Endodermal cell (in vitro differentiated cells): Measurements from ENCODE around the gene DBT. TPM values are rescaled to one million over a fixed set of nuclear protein-coding genes. Genes with fewer than 3 reads are reported as not detected.

Source experiments
- DNase-seq: peaks from one replicate; pipeline ENCODE4 v3.0.0-alpha.2; 2017
- H3K27ac ChIP-seq: 2 replicates; pipeline ENCODE4 v1.5.1; 2013; ENCODE audit warnings: mild to moderate bottlenecking, low read depth, low read length, moderate library complexity
- H3K27me3 ChIP-seq: 2 replicates; pipeline ENCODE4 v1.6.1; 2013; ENCODE audit warnings: mild to moderate bottlenecking, low read length, moderate library complexity; ENCODE audit not compliant: insufficient read depth, control insufficient read depth, poor library complexity, severe bottlenecking
- H3K36me3 ChIP-seq: 2 replicates; pipeline ENCODE4 v1.7.0; 2013; ENCODE audit warnings: mild to moderate bottlenecking, low read length, moderate library complexity; ENCODE audit not compliant: control insufficient read depth, insufficient read depth
- H3K4me1 ChIP-seq: one replicate; pipeline ENCODE4 v1.7.0; 2013; ENCODE audit warnings: low read length; ENCODE audit not compliant: control insufficient read depth, insufficient read depth
- H3K4me3 ChIP-seq: 2 replicates; pipeline ENCODE4 v1.5.1; 2013; ENCODE audit warnings: mild to moderate bottlenecking, low read length, moderate library complexity
- H3K9ac ChIP-seq: 2 replicates; pipeline ENCODE4 v1.6.1; 2013; ENCODE audit warnings: mild to moderate bottlenecking, low read length, moderate library complexity; ENCODE audit not compliant: poor library complexity, severe bottlenecking; ENCODE audit errors: extremely low read depth
- H3K9me3 ChIP-seq: 2 replicates; pipeline ENCODE4 v1.6.1; 2013; ENCODE audit warnings: mild to moderate bottlenecking, low read length, moderate library complexity; ENCODE audit not compliant: control insufficient read depth
- H3K27ac Mint-ChIP-seq: 2 replicates; pipeline ENCODE4 v1.8.0; 2020; ENCODE audit warnings: mixed read lengths
- H3K27me3 Mint-ChIP-seq: 2 replicates; pipeline ENCODE4 v1.8.0; 2021; ENCODE audit warnings: mild to moderate bottlenecking, mixed read lengths; ENCODE audit not compliant: insufficient read depth
- H3K36me3 Mint-ChIP-seq: 2 replicates; pipeline ENCODE4 v1.8.0; 2020; ENCODE audit warnings: low read depth, mixed read lengths
- H3K4me1 Mint-ChIP-seq: 2 replicates; pipeline ENCODE4 v1.8.0; 2020; ENCODE audit warnings: mixed read lengths
- H3K4me3 Mint-ChIP-seq: 2 replicates; pipeline ENCODE4 v1.8.0; 2020; ENCODE audit warnings: mild to moderate bottlenecking, moderate library complexity, mixed read lengths
- H3K9me3 Mint-ChIP-seq: 2 replicates; pipeline ENCODE4 v1.8.0; 2020; ENCODE audit warnings: mild to moderate bottlenecking, mixed read lengths
- CTCF ChIP-seq: fragments of 200-600 bp; sonication (generic); conservative IDR thresholded peaks from 2 replicates; pipeline ENCODE4 v1.5.0; 2021; ENCODE audit warnings: antibody characterized with exemption, mild to moderate bottlenecking
- WGBS, 2 experiments: methylation state at CpG; one replicate each; pipeline versions ENCODE4 v1.1.5 to v1.1.7; 2013; ENCODE audit warnings: missing lambda C conversion rate in 2 of 2, mixed read lengths in 1 of 2; ENCODE audit not compliant: insufficient coverage in 1 of 2, insufficient read length in 1 of 2; 5-methylcytosine and 5-hydroxymethylcytosine counted together
- total RNA-seq, 2 donors: library from RNA; stranded (reverse); fragmentation: NEBNext Ultra II Directional in 1 of 2; extraction: Animal tissue kit (Norgen Biotek cat#: 25700) in 1 of 2; gene quantifications; 2 replicates in 1 of 2; 3 replicates in 1 of 2; pipeline ENCODE4 v1.2.1, GENCODE V29; 2021

Gene DBT
- total RNA-seq, 2 donors from 2014 or later, result 23.0 to 24.6 TPM

GRCh38 chr1:100253552-100253951 lies 3.9 kb upstream of the DBT start:
- no peaks in the 10 kb centered on the region for H3K36me3 Mint-ChIP-seq
- 77 to 81% methylated on average over 4 to 10 of the region's 10 CpGs for WGBS, 2 experiments
- H3K9ac ChIP-seq, result no peak overlapping the region
- H3K36me3 ChIP-seq, result no peaks in the 10 kb centered on the region
- TF ChIP-seq CTCF, result no peak
- H3K4me3 ChIP-seq, result no peak overlapping the region
- no peak overlapping the region for H3K27ac ChIP-seq
- H3K27ac Mint-ChIP-seq, result peak overlapping the region; percentile 22
- H3K4me1 Mint-ChIP-seq, result peaks cover 12% of the 10 kb centered on the region
- H3K27me3 ChIP-seq, result no peaks in the 10 kb centered on the region
- peaks cover 4% of the 10 kb centered on the region for H3K27me3 Mint-ChIP-seq
- H3K4me3 Mint-ChIP-seq, result no peak overlapping the region
- peak; percentile 45 for DNase-seq
- peaks cover 6% of the 10 kb centered on the region for H3K4me1 ChIP-seq
- H3K9me3 ChIP-seq, result no peaks in the 10 kb centered on the region
- H3K9me3 Mint-ChIP-seq, result peaks cover 4% of the 10 kb centered on the region

- H3K27ac Mint-ChIP-seq, result no peak overlapping the region
- no peak for TF ChIP-seq CTCF
- H3K4me3 ChIP-seq, result no peak overlapping the region
- H3K27me3 Mint-ChIP-seq, result peaks cover 4% of the 10 kb centered on the region
- no peaks in the 10 kb centered on the region for H3K36me3 Mint-ChIP-seq
- no peak overlapping the region for H3K27ac ChIP-seq
- H3K9me3 Mint-ChIP-seq, result no peaks in the 10 kb centered on the region
- no peak overlapping the region for H3K4me3 Mint-ChIP-seq
- H3K9ac ChIP-seq, result no peak overlapping the region
- H3K9me3 ChIP-seq, result no peaks in the 10 kb centered on the region
- DNase-seq, result no peak
- 92 to 100% methylated on average over 3 to 4 of the region's 4 CpGs for WGBS, 2 experiments
- H3K27me3 ChIP-seq, result no peaks in the 10 kb centered on the region
- no peaks in the 10 kb centered on the region for H3K36me3 ChIP-seq
- peaks cover 12% of the 10 kb centered on the region for H3K4me1 Mint-ChIP-seq
- peaks cover 6% of the 10 kb centered on the region for H3K4me1 ChIP-seq
Observed at GRCh38 chr1:100252901-100253300, 3.3 kb upstream of the DBT start.

- Histone ChIP-seq H3K4me3 (no peak overlapping the region), H3K36me3 (no peaks in the 10 kb centered on the region), H3K4me1 (peaks cover 6% of the 10 kb centered on the region), H3K27ac (no peak overlapping the region), H3K27me3 (no peaks in the 10 kb centered on the region), H3K9ac (no peak overlapping the region), H3K9me3 (no peaks in the 10 kb centered on the region)
- Mint-ChIP-seq H3K4me1 (peaks cover 16% of the 10 kb centered on the region), H3K4me3 (no peak overlapping the region), H3K27ac (no peak overlapping the region), H3K36me3 (peaks cover 4% of the 10 kb centered on the region), H3K9me3 (no peaks in the 10 kb centered on the region), H3K27me3 (peaks cover 3% of the 10 kb centered on the region)
- 71 to 93% methylated on average over 1 to 3 of the region's 3 CpGs for WGBS, 2 experiments
- no peak for DNase-seq
- no peak for TF ChIP-seq CTCF
Observed at GRCh38 chr1:100250807-100251206, 1.2 kb upstream of the DBT start.
